ENCODE data around the gene WNT10A.

DNA sequence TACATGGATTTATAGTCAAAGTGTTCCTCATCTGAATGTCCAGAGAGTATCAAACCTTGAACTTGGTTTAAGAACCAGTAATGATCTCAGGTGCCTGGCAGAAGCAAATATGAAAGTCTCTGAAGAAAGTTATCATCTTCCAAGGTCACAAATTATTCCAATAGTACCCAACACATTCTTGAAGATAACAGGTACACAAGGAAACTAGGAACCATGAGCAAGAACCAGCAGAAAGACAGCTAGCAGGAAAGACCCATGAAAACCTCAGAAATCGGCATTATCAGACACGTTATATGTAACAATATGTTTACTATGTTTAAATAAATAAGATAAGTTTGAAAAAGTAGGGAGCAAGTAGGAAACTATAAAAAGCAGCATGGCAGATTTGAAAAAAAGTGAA, 43.2 kb upstream of the WNT10A start:
- TF ChIP-seq POLR2A (IDR thresholded peaks at IDR 0.05; ENCODE audit: low read length) (no peak), GATA1 (IDR thresholded peaks at IDR 0.05; ENCODE audit: low read depth, low read length) (no peak)
